Measurements from ENCODE around the gene MAST2. TPM values are rescaled to one million over a fixed set of nuclear protein-coding genes. Genes with fewer than 3 reads are reported as not detected.

MAST2 gene
- total and polyA plus RNA-seq, 2 of the 13 experiments (the other 11 are each of a cell fraction or from before 2014, with no cell fraction given), result 15.3 to 23.0 TPM

DNA sequence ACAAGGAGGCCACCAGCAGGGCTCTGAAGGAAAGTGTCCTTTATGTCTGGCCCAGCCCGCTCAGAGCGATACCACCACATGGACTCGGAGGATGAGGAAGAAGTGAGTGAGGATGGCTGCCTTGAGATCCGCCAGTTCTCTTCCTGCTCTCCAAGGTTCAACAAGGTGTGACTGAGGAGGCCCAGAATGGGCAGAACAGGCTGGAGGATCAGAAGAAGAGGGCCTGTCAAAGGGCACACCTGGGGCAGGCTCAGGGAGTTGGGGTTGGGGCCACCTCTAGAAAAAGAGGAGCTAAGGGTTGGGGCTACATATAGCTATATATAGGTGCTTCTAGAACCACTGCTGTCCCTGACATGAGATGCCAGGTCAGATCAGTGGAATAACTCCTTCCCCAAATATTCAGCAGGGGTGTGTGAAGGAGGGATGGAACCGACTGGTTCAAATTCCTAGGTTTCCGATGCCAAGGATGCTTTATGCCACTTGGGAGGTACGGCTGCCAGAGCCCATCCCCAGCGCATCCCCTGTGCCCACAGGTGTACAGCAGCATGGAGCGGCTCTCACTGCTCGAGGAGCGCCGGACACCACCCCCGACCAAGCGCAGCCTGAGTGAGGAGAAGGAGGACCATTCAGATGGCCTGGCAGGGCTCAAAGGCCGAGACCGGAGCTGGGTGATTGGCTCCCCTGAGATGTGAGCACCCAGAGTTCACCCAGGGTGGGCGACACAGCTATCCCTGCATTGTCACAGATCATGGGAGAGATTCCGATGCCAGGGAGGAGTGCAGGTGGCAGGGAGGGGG lies 226.9 kb downstream of the MAST2 start:
- intact Hi-C loops (cut with micrococcal nuclease; ENCODE audit: unreplicated experiment), result no loop called here
- CTCF ChIA-PET (ENCODE audit: low intra/inter-chr PET ratio, low total read pairs), result no interaction called here
- ATAC-seq (no peak), FAIRE-seq (no peak), DNase-seq (ENCODE audit: low spot score) (no peak)
- H4K20me1 ChIP-seq (ENCODE audit: insufficient read depth, low read length), result no peaks in the 10 kb centered on the region
- POLR2A ChIA-PET, result no interaction called here
- no peaks in the 10 kb centered on the region for H3K79me2 ChIP-seq (ENCODE audit: insufficient read depth, low read length)
- H3K9ac ChIP-seq (ENCODE audit: insufficient read depth, low read depth, low read length), result no peak overlapping the region
- H2AFZ ChIP-seq (ENCODE audit: low read length), result no peak overlapping the region
- H3K4me2 ChIP-seq (ENCODE audit: low read depth, low read length), result no peak overlapping the region
- H3K27me3 ChIP-seq (ENCODE audit: control insufficient read depth in 1 of 2, insufficient read depth in 2 of 2, low read length in 2 of 2), result no peaks in the 10 kb centered on the region
- no peak for TF ChIP-seq ZNF224 (CRISPR knock-in tag; IDR thresholded peaks at IDR 0.05)
- no peak for TF ChIP-seq TCF12 (IDR thresholded peaks at IDR 0.05)
- TF ChIP-seq TCF12 (CRISPR knock-in tag; IDR thresholded peaks at IDR 0.05), result no peak
- TF ChIP-seq SRSF1 (optimal IDR thresholded peaks at IDR 0.05; ENCODE audit: low read depth, low read length), result no peak
- TF ChIP-seq POLR2G (IDR thresholded peaks at IDR 0.05; ENCODE audit: low read depth, low read length), result no peak
- no peak for TF ChIP-seq SKIL (CRISPR knock-in tag; IDR thresholded peaks at IDR 0.05; ENCODE audit: borderline replicate concordance)
- no peak for TF ChIP-seq ZKSCAN8 (CRISPR knock-in tag; IDR thresholded peaks at IDR 0.05; ENCODE audit: borderline replicate concordance)
- TF ChIP-seq ATF5 (CRISPR knock-in tag; IDR thresholded peaks at IDR 0.05; ENCODE audit: low read depth), result no peak
- no peak for TF ChIP-seq AKAP8 (CRISPR knock-in tag; IDR thresholded peaks at IDR 0.05)
- TF ChIP-seq ZNF660 (CRISPR knock-in tag; IDR thresholded peaks at IDR 0.05; ENCODE audit: borderline replicate concordance, low read depth), result no peak
- TF ChIP-seq, protein P1, sequence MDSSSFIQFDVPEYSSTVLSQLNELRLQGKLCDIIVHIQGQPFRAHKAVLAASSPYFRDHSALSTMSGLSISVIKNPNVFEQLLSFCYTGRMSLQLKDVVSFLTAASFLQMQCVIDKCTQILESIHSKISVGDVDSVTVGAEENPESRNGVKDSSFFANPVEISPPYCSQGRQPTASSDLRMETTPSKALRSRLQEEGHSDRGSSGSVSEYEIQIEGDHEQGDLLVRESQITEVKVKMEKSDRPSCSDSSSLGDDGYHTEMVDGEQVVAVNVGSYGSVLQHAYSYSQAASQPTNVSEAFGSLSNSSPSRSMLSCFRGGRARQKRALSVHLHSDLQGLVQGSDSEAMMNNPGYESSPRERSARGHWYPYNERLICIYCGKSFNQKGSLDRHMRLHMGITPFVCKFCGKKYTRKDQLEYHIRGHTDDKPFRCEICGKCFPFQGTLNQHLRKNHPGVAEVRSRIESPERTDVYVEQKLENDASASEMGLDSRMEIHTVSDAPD (CRISPR knock-in tag; IDR thresholded peaks at IDR 0.05), result no peak
- no peak for TF ChIP-seq ZNF441 (CRISPR knock-in tag; IDR thresholded peaks at IDR 0.05; ENCODE audit: borderline replicate concordance)
- TF ChIP-seq TBX3 (IDR thresholded peaks at IDR 0.05; ENCODE audit: borderline replicate concordance), result no peak
- TF ChIP-seq PCBP2 (optimal IDR thresholded peaks at IDR 0.05; ENCODE audit: low read depth, low read length, poor library complexity, severe bottlenecking), result no peak
- no peak for TF ChIP-seq GZF1 (CRISPR knock-in tag; IDR thresholded peaks at IDR 0.05)
- no peak for TF ChIP-seq ZNF451 (CRISPR knock-in tag; IDR thresholded peaks at IDR 0.05)
- no peak for TF ChIP-seq ZNF484 (CRISPR knock-in tag; IDR thresholded peaks at IDR 0.05; ENCODE audit: borderline replicate concordance, low read depth)
- no peak for TF ChIP-seq MED8 (CRISPR knock-in tag; IDR thresholded peaks at IDR 0.05; ENCODE audit: insufficient replicate concordance)
- 94% methylated on average over 8 of the region's 18 CpGs for WGBS (ENCODE audit: low lambda C conversion rate)
- H3K4me3 ChIP-seq (replicated peaks in 1 of 3; ENCODE audit: insufficient read depth in 1 of 3, low read depth in 2 of 3, low read length in 3 of 3), result no peak overlapping the region
- in situ Hi-C loops (cut with HindIII; ENCODE audit: extremely low pct_ligation_motif_present, low pct_unique_long_range_greater_than_20kb), result no loop called here
- peaks cover 13 to 59% of the 10 kb centered on the region in 2 experiments for H3K36me3 ChIP-seq (replicated peaks in 1 of 2; ENCODE audit: control insufficient read depth in 1 of 2, insufficient read depth in 2 of 2, low read length in 2 of 2)
- no peaks in the 10 kb centered on the region for H3K4me1 ChIP-seq (ENCODE audit: insufficient read depth, low read length)
- BruUV-seq (replicated peaks), result no TSS peak
- no peak overlapping the region for H3K27ac ChIP-seq (ENCODE audit: extremely low read length, insufficient read depth, low read length)
- no peaks in the 10 kb centered on the region for H3K9me3 ChIP-seq (ENCODE audit: low read length)

Data from HepG2 (cell line).